NCI-H1436 (cell line): ENCODE data around the gene MFSD12.
"Not testable (repeated sequence)": the region's sequence is repeated elsewhere in the genome, so short reads cannot be mapped to it uniquely, and the experiment has no call there.

ENCODE experiments used
- DNase-seq: peaks from one replicate; lab custom pipeline; 2025; lab: John Stamatoyannopoulos, UW

MFSD12 gene

DNA sequence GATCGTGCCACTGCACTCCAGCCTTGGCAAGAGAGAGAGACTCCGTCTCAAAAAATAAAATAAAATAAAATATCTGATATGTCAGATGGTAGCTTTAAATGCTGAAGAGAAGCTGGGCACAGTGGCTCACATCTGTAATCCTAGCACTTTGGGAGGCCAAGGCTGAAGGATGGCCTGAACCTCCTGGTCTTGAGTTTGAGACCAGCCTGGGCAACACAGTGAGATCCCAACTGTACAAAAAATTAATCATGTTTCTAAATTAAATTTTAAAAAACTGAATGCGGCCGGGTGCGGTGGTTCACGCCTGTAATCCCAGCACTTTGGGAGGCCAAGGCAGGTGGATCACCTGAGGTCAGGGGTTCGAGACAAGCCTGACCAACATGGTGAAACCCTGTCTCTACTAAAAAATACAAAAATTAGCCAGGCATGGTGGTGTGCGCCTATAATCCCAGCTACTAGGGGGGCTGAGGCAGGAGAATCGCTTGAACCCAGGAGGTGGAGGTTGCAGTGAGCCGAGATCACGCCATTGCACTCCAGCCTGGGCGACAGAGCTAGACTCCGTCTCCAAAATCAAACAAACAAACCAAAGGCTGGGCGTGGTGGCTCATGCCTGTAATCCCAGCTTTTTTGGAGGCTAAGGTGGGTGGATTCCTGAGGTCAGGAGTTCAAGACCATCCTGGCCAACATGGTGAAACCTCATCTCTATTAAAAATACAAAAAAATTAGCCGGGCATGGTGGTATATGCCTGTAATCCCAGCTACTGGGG, 26.8 kb upstream of the MFSD12 start:
- not testable (repeated sequence) for DNase-seq

DNA sequence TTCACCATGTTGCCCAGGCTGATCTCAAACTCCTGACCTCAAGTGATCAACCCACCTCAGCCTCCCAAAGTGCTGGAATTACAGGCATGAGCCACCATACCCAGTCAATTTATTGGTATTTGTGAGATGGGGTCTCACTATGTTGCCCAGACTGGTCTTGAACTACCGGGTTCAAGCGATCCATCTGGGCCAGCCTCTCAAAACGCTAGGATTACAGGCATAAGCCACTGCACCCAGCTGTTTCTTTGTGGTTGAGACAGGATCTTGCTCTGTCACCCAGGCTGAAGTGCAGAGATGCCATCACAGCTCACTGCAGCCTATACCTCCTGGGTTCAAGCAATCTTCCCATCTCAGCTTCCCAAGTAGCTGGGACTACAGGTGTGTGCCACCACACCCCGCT, 24.4 kb upstream of the MFSD12 start:
- DNase-seq, result not testable (repeated sequence)

DNA sequence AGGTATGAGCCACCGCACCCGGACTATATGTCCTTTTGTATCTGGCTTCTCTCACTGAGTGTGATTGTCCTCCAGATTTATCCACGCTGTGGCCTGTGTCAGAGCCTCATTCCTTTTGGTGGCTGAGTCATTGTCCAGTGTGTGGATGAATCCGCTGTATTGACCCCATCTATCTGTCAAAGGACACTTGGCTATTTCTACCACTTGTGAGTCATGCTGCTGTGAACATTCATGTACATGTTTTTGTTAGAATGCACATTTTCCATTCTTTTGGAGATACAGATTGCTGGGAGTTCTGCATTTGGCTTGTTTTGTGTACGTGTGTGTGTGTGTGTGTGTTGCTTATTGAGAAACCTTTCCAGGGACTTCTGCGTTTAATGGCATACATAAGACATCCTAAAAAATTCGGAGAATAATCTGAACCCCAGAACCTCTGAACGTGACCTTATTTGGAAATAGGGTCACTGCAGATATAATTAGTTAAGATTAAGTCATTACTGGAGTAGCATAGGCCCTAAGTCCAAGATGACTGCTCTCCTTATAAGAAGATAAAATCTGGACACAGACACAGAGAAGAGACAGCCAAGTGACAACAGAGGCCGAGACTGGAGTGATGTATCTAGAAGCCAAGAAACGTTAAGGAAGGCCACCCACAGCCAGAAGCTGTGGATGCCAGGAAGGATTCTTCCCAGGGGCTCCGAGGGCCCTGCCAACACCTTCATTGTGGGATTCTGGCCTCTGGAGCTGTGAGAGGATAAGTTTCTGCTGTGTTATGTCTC, 23.0 kb upstream of the MFSD12 start:
- DNase-seq, result no peak

DNA sequence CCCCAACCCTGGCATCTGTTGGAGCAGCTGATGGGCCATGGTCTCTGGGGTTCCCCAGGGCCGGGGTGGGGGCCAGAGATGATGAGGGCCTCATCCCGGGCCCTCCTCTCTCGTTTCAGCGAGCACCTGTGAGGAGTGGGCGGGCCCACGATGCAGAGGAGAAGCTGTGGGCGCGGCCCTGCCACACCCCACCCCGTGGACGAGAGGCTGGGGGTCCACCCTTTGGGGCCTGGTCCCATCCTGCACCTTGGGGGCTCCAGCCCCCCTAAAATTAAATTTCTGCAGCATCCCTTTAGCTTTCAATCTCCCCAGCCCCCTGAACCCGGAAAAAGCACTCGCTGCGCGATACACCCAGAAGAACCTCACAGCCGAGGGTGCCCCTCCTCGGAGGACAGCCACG, 21.0 kb upstream of the MFSD12 start:
- no peak for DNase-seq

DNA sequence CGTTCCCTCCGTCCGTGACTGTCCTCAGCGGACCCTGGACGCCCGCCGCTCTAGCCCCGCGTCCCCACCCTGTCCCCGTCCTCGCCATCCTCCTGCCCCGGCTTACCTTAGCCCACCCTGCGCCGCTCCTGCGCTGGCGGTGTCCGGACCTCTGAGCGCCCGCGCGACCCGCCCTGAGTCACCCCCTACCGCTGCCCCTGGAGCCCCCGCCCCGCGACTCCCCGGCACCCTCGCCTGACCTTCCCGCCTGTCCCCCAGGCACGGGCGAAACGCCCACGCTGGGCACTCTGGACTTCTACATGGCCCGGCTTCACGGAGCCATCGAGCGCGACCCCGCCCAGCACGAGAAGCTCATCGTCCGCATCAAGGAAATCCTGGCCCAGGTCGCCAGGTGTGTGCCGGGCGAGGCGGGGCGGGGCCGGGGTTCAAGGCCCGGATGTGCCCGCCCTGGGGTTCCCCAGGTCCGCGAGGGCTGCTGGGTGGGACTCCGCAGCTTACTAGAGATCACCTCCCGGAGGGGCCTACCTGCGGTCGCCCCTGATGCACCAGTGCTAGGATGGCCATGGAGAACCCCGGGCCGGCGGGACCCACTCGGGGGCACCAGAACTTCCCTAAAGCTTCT, 20.4 kb upstream of the MFSD12 start:
- DNase-seq, result no peak

GRCh38 chr19:3576696-3577443, 19.5 kb upstream of the MFSD12 start:
- DNase-seq, result no peak

DNA sequence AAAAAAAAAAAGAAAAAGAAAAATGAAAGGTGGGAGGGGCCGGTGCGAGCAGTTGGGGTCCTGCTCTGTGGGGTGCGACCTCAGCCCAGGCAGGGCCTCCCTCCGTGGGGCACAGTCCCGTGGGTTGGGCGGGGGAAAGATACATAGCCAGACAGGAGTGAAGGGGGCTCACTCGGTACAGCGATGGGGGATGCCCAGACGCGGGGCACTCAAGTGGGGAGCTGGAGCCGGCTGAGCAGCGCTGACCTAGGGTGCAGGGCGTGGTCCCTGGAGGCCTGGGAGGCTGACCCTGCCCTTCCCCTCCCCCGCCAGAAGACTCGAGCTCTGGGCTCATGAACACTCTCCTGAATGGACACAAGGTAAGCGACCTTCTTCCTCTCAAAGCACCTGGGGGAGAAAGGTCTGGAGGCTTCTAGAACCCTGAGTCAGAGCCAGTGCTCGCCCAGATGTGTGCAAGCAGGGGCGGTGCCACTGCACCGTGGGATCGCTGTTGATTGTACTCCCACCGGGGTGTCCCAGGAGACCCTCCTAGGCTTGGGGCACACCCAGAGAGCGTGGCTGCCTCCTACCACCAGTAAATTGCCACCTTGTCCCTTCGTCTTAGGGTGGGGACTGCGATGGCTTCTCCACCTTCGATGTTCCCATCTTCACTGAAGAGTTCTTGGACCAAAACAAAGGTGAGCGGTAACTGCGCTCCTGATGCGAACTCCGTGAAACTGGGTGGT, 18.7 kb upstream of the MFSD12 start:
- DNase-seq, result no peak

GRCh38 chr19:3575260-3575741, 17.9 kb upstream of the MFSD12 start:
- DNase-seq, result no peak

- DNase-seq, result peak; percentile 91
Observed at GRCh38 chr19:3573858-3574637, 16.7 kb upstream of the MFSD12 start.

DNA sequence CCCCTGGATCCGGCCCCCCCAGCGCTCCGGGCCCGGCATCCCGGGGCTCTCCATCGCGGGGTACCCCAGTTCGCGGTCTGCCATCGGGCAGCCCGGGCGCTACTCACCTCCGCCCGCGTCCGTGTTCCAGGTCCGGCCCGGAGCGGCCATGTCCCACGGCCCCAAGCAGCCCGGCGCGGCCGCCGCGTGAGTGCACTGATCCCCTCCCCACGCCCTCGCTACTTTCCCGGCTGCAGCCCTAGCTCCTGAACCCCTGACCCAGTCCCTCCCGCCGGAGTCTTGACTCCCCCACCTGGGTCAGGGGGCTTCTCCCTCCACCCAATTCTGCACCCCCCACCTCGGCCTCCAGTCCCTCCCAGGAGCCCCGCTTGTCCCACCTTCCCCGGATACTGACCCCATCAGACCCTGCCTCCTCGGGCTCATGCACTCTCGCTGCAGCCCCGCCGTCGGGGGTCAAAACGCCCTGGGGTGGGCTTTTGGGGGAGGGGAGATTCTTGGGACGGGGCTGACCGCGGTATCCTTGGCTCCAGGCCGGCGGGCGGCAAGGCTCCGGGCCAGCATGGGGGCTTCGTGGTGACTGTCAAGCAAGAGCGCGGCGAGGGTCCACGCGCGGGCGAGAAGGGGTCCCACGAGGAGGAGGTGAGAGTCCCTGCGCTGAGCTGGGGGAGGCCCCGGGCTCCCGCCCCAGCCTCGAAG, 15.9 kb upstream of the MFSD12 start:
- DNase-seq, result no peak

GRCh38 chr19:3572855-3573161, 15.4 kb upstream of the MFSD12 start, which contains the start of gene HMG20B:
Gene HMG20B, plus strand, starts transcription at chr19:3572944. Its CDS starts 366 bp downstream, at chr19:3573310.
- DNase-seq, result no peak

- peak; percentile 99 for DNase-seq
Observed at GRCh38 chr19:3572132-3572854, 14.9 kb upstream of the MFSD12 start.

DNA sequence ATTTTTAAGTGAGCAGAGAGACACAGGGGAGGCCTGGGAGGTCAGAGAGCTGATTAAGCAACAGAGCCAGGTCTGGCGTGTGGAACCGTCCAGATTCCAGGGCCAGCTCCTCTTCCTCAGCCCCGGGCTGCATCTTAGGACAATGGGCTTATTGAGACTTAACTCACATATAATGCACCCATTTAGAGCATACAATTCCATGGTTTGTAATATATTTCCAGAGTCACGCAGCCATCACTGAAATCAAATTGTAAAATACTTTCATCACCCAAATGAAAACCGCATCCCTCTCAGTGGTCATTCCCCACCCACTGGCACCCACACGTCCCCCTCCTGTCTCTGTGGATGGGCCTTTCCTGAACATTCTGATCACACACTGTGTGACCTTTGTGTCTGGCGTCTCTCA, 13.2 kb upstream of the MFSD12 start:
- DNase-seq, result no peak

- DNase-seq, result not testable (repeated sequence)
Observed at GRCh38 chr19:3570042-3570441, 12.7 kb upstream of the MFSD12 start.

DNA sequence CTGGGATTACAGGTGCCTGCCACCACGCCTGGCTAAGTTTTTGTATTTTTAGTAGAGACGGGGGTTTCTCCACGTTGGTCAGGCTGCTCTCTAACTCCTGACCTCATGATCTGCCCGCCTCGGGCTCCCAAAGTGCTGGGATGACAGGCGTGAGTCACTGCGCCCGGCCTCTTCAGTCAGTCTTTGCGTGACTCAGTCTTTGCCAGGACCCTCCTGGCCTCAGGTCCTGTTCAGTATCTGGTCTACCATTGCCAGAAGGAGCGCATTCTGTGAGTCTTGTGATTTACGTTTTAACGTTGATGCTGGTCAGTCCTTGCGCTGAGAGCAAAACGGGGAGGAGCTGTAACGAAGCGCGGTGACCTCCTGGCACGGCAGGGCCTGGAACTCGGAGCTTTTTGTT, 7.8 kb upstream of the MFSD12 start:
- no peak for DNase-seq

DNA sequence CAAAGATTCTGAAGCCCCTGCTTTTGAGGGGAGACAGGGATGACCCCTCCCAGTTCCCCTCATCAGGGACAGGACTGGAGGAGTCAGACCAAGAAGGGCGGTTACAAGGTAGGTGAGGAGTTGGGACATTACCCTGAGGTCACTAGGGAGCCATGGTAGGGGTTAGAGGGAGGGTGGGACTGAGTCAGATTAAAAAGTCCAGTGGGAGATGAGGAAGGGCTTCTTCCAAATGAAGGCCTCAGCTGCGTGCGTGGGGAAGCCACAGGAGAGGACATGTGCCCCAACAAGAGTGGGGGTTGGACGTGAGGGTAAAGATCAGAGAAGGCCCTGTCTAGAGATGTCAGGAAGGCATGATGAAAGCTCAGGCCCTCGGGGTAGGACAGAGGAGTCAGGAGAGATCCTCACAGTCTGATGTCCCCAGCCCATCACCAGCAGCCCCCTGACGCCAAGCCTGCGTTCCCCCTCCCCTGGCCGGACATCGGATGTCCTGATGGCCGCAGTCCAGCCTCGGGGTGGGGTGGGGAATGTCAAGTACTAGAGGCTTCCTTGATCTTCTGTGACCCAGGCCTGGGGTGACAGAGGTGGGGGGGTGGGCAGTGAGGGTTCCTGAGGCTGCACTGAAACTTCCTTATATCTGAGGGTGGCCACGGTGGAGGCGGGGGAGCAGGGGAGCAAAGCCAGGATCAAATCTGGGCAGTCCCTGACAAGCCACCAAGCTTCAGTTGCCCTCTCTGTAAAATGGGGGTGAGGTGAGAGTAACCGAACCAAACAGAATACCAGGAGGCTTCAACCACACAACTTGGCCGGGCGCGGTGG, 6.5 kb upstream of the MFSD12 start:
- no peak for DNase-seq

DNA sequence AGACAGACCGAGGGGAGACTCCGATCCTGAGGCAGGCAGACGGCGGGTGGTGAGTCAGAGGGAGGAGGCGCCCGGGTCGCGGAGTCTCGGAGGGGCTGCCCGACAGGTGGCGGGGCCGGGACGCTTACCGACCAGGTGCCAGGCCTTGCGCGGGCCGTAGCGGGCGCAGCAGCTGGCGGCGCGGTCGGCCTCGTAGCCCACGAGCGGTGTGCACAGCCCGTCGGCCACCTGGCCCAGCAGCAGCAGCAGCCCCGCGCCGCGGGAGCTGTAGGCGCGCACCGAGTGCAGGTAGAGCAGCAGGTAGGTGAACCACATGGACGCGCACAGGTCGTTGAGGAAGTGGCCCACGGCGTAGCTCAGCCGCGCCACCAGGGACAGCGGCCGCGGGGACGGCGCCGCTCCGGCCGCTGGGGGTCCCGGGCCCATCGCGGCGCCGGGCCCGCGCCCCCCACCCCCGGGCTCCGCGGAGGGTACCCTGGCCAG, 367 bp downstream of the MFSD12 start:
- no peak for DNase-seq

DNA sequence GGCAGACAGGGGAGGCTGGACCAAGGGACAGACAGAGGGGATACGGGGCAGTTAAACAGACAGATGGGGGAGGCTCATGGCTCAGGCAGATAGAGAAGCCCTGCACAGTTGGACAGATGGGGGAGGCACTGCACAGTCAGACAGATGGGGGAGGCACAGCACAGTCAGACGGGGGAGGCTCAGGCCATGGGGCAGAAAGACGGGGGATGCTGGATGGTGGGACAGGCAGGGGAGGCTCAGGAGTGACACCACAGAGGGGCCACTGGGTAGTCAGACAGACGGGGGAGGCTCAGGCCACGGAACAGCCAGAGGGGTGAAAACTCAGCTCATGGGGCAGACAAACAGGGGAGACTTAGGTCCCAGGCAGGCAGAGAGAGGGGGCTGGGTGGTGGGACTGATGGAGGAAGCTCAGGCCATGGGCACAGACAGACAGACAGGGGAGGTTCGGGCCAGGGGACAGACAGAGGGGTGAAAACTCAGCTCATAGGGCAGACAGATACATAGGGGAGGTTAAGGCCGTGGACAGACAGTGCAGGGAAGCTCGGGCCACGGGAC, 886 bp downstream of the MFSD12 start:
- no peak for DNase-seq
